Daoy (cell line): Measurements from ENCODE around the gene ARIH2. TPM values are rescaled to one million over a fixed set of nuclear protein-coding genes. Genes with fewer than 3 reads are reported as not detected.

ENCODE experiments used
- total RNA-seq: library from RNA; depleted of rRNA; stranded (reverse); fragments of >200 nt; shearing (Covaris generic); gene quantifications from 2 replicates; pipeline ENCODE4 v1.2.3, GENCODE V29; 2014; rRNA removed

ARIH2 gene
- total RNA-seq, 1 experiment from 2014 or later = 84.5 TPM

Other genes starting within 250 kb of the ARIH2 start
- 9.5 and 11.2 TPM in 2 replicates for gene NCKIPSD, start 232.9 kb upstream of the ARIH2 start, total RNA-seq
- gene IP6K2, start 201.6 kb upstream of the ARIH2 start, total RNA-seq = 38.5 and 41.6 TPM in 2 replicates
- gene PRKAR2A, start 71.0 kb upstream of the ARIH2 start, total RNA-seq = 24.1 and 25.7 TPM in 2 replicates
- gene SLC25A20, start 20.0 kb upstream of the ARIH2 start, total RNA-seq = 17.6 and 20.5 TPM in 2 replicates
- gene P4HTM, start 71.4 kb downstream of the ARIH2 start, total RNA-seq = 11.1 and 23.2 TPM in 2 replicates
- gene WDR6, start 88.5 kb downstream of the ARIH2 start, total RNA-seq = 32.6 and 33.3 TPM in 2 replicates
- gene DALRD3, start 99.7 kb downstream of the ARIH2 start, total RNA-seq = 36.2 and 47.6 TPM in 2 replicates
- gene NDUFAF3, start 103.3 kb downstream of the ARIH2 start, total RNA-seq = 60.1 and 65.4 TPM in 2 replicates
- 180 and 202 TPM in 2 replicates for gene IMPDH2, start 110.6 kb downstream of the ARIH2 start, total RNA-seq
- gene QRICH1, start 175.2 kb downstream of the ARIH2 start, total RNA-seq = 42.9 and 51.8 TPM in 2 replicates
- 129 and 160 TPM in 2 replicates for gene QARS1, start 185.9 kb downstream of the ARIH2 start, total RNA-seq
- gene USP19, start 202.0 kb downstream of the ARIH2 start, total RNA-seq = 46.5 and 82.0 TPM in 2 replicates
- gene LAMB2, start 214.2 kb downstream of the ARIH2 start, total RNA-seq = 30.2 and 40.1 TPM in 2 replicates
- gene CCDC71, start 247.5 kb downstream of the ARIH2 start, total RNA-seq = 18.6 and 21.2 TPM in 2 replicates